ENCODE data around the gene P2RX6.
"Not testable (repeated sequence)": the region's sequence is repeated elsewhere in the genome, so short reads cannot be mapped to it uniquely, and the experiment has no call there.

P2RX6 gene

DNA sequence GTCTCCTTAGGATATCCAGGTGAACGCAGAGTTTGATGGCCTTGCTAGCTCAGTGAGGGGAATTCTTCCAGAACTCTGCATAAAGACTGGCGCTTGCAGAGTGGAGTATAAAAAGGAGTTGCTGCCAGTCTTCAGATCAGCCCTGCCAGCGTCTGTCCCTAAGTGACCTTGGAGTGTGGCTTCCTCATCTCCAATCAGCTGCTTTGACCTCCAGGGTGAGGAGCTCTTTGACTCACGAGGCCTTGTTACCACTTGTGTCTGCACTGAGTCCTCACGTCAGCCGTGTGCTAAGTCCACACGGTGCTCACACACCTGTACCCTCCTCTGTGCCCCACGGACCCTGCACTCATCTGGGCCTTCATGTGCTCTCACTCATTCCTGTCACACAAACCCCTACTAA is 45.4 kb downstream of the P2RX6 start:
- not testable (repeated sequence) for DNase-seq

- not testable (repeated sequence) for DNase-seq
Observed at GRCh38 chr22:21061660-21062321, 46.8 kb downstream of the P2RX6 start.

- DNase-seq: not testable (repeated sequence)
Observed at GRCh38 chr22:21064425-21064824, 49.5 kb downstream of the P2RX6 start.

DNA sequence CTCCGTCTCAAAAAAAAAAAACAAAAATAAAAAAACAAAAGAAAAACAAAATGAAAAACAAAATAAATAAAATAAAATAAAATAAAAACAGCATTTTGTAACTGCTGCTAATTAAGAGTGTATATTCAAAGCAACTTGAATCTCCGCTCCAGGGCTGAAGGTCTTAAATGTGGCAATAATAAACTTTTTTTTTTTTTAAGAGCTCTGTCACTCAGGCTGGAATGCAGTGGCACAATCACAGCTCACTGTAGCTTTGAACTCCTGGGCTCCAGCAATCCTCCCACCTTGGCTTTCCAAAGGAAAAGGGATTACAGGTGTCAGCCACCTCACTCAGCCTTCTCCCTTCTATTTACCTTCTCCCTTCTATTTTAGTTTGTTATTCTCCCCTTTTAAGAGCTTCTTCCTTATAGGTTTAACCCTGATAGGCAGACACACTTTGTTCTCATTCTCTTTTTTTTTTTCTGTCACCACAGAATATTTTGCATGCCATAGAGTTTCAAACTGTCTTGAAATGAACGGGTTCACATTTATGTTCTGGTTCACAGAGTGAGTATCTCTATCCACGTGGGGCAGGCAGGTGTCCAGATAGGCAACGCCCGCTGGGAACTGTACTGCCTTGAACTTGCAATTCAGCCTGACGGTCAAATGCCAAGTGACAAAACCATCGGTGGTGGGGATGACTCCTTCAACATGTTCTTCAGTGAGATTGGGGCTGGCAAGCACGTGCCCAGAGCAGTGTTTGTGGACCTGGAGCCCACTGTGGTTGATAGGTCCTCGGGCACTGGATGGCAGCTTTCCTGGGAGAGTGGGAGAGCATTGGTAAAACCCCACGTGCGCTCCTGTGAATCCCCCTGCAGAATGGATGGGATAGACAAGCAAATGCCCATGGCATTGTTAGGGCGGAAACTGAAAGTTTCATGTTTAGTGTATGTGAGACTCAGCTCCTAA is 50.2 kb downstream of the P2RX6 start:
- DNase-seq: no peak

DNA sequence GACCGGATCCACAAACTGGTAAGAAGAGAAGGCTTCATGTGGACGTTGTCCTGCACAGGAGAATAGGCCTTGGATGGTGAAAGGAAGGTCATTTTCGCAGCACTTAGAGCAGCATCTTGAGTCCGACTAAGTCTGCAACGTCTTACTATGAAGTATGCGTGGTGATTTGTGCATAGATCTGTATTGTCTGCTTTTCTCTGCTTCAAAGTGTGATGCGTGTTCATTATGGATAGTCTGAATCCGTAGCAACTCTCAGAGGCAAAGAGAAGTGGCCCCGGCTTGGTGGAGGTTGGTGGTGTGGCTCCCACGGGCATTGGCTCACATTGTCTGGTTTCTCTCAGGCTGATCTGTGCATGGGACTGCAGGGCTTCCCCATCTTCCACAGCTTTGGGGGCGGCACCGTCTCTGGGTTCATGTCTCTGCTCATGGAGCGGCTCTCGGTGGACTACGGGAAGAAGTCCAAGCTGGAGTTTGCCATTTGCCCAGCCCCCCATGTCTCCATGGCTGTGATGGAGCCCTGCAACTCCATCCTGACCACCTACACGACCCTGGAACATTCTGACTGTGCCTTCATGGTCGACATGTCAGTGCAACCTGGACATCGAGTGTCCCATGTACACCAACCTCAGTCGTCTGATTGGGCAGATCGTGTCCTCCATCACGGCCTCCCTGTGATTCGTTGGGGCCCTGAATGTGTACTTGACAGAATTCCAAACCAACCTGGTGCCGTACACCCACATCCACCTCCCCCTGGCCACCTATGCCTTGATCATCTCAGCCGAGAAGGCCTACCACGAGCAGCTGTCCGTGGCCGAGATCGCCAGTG is 52.3 kb downstream of the P2RX6 start:
- DNase-seq: no peak

GRCh38 chr22:21067901-21068680 is 53.1 kb downstream of the P2RX6 start:
- DNase-seq: no peak

DNA sequence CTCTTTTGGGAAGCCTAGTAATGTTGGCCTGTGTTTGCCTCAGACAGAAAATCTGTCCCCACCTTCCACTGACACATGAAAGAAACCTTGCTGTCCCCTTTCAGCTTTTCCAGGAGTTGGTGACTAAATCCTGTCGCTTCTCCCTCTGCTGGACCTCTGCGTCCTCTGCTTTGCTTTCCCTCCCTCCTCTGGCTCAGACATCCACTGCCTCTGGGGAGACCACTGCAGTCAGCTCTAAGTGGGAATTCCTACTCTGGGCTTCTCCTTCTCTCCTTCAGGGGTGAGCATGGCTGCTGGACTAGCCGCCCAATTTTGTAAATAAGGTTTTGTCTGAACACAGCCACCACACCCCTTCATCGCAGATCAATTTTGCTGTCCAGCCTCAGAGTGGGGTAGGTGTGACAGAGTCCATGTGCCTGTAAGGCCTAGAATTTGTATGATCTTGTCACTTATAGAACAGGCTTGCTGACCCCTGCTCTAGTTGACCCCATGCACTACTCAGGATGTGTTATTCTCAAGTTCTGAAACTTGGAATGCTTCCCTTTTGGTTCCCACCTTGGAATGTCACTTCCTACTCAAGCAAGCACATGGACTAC is 53.8 kb downstream of the P2RX6 start:
- DNase-seq: no peak

- DNase-seq: no peak
Observed at GRCh38 chr22:21069375-21069774, 54.4 kb downstream of the P2RX6 start.

DNA sequence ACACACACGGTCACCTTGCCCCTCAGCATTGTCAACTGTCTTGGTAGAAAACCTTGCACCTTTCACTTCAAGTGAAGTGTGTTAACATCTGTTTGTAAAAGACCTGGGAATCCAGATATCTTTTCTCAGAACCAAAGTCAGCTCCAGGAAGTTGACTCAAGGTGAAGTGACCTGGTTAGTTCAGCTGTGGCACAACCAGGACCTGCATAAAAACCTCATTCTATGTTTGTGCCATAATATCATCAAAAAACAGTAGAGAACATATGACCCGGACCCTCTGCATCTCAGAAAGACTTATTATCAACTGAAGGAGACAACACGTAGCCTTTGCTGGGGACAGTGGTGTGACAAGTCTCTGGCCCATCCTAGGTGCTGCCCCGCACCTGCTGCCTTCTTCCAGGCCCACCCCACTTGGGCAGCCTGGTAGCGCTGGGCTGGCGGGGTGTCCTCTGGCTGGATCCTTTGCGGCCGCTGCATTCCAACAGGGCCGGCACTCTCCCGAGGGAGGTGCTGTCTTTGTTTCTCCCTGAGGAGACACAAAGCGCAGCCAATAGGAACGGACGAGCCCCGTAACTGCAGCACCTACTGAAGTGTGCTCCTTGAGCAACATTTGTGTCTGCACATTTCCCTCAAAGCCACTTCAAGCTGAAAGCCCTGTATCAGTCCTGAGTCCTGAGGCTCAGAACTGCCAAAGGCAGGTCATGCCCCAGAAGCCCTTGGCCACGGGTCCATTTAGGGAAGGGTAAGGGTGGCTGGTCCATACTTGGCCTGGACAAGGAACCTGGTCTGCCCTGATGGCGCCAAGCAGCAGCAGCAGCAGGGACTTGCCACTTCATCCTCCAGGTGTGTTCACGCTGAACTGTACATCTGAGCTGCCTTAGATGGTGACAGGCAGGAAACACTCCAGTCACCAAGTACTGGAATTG is 56.0 kb downstream of the P2RX6 start:
- no peak for DNase-seq

DNA sequence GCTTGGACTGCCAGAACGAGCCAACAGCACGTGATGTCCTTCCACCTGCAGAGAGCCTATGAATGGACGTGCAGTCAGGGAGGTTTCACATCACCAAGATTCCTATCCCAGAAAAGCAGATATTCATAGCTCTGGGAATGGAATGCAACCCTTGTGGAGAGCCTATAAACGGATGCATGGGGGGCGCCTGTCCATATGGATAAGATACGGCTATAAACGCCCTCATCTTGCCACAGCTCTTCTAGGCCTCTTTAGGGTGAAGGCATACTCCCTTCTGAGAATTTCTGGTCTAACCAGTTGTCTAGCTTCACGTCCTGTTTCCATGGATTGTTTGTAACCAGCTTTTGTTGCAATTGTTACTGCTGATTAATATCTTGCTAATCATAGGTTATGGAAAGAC is 56.8 kb downstream of the P2RX6 start:
- not testable (repeated sequence) for DNase-seq

DNA sequence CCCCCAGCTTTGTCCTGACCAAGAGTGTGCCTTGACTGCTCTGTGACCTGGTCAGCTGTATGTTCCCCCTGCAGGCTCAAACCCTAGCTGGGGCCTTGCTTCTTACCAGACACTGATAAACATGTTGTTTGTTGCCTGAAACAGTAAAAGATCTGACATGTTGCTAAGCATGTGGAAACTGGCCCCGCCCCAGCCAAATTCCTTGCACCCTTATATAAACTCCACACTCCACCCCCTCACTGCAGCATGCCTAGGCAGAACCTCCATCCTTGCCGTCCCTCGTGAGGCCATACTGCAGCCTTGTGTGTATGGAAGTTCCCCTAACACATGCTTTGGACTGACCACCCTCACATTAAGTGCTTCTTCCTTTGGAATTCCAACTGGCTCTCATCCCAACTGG is 58.1 kb downstream of the P2RX6 start:
- DNase-seq: no peak

DNA sequence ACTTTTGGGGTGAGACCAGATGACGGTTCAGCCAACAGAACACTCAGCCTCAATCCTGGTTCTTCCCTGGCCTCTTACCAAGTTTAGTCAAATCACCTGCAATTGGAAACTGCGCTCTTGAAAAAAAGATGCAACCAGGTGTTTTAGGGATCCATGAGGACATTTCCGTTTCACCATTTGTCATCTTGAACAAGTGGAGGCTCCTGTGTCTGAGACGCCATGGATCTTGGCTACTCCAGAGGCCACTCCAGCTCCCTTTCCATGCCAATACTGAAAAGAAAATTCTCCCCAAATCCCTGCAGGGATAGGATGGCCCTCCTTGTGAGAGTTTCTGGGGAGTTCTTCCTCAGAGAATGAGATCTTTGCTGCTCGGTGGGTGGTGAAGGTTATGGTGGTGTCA is 58.5 kb downstream of the P2RX6 start:
- DNase-seq: no peak

GRCh38 chr22:21074102-21074715 is 59.2 kb downstream of the P2RX6 start:
- no peak for DNase-seq

DNA sequence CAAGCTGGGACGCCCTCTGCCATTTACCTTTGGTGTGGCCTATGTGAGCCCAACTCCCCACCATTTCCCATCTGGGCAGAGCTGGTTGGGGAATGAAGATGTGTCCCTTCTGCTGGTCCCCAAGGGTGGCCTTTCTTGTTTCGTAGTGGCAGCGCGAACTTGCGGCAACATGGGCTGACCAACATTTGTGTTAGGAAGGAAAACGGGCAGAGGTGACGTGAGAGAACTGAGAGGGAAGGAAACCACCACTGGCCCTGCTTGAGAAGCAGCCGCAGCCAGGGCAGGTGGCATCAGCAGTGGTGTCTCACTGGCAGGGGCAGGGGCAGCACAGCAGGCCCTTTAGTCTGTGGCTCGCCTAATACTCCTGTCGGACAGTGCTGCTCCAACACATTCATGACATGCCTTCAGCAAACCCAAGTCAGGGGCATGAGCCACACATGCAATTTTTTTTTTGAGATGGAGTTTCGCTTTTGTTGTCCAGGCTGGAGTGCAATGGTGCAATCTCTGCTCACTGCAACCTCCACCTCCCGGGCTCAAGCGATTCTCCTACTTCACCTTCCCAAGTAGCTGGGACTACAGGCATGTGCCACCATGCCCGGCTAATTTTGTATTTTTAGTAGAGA is 60.7 kb downstream of the P2RX6 start:
- no peak for DNase-seq

DNA sequence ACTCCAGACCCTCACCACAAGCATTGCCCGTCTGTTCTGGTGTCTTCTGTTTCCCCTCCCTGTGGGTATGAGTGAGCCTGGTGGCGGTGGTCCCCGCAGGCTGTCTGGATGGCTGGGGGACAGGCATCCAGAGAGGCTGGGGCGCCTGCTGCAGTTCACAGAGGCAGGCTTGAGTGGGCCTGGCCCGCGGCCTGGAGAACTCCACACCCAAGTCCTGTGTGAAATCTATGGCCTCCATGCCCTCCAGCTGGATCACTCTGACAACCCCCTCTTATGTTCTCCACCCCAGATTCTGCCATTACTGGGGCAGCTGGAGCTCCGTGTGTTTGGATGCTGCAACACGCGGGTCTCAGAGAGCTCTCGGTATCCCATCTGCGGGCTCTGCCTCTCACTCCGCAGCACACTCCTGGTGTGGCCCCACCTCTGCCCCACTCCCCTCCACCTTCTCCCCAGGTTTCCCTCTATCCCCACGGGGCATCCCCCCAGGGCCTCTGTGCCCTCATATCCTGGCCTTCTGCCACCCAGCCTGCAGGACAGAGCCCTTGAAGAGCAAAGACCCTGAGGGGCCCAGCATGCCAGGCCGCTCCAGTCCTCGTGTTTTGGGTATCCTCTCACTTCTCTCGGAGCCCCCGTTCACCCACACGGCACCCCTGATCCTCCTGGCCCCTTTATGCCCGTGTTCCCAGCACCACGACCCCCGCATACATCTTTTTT is 62.1 kb downstream of the P2RX6 start:
- DNase-seq: no peak
